Measurements from ENCODE around the gene CASK. TPM values are rescaled to one million over a fixed set of nuclear protein-coding genes. Genes with fewer than 3 reads are reported as not detected.

CASK gene
- total RNA-seq, 2 donors from 2014 or later = 19.7 to 20.4 TPM

GRCh38 chrX:41858161-41858775 is 65.1 kb downstream of the CASK start:
- H3K9me3 ChIP-seq = no peaks in the 10 kb centered on the region
- H3K4me3 ChIP-seq = no peak overlapping the region
- no peaks in the 10 kb centered on the region for H3K4me1 ChIP-seq (replicated peaks)
- no peaks in the 10 kb centered on the region for H3K36me3 ChIP-seq
- H3K27me3 ChIP-seq (replicated peaks; ENCODE audit: insufficient read depth) = no peaks in the 10 kb centered on the region
- DNase-seq (ENCODE audit: low spot score) = no peak
- no peak overlapping the region for H3K27ac ChIP-seq
- intact Hi-C loops (cut with DNase I) = no loop called here
- TF ChIP-seq POLR2AphosphoS5 (IDR thresholded peaks at IDR 0.05) (no peak), POLR2A (IDR thresholded peaks at IDR 0.05) (no peak), CTCF (IDR thresholded peaks at IDR 0.05) (no peak)
- WGBS = 88% methylated on average over 4 of the region's 4 CpGs

- intact Hi-C loops (cut with DNase I) = no loop called here
- H3K4me1 ChIP-seq (replicated peaks) = no peaks in the 10 kb centered on the region
- WGBS = 75% methylated on average over 2 of the region's 2 CpGs
- no peak overlapping the region for H3K4me3 ChIP-seq
- H3K36me3 ChIP-seq = no peaks in the 10 kb centered on the region
- no peak for DNase-seq (ENCODE audit: low spot score)
- no peaks in the 10 kb centered on the region for H3K9me3 ChIP-seq
- TF ChIP-seq CTCF (IDR thresholded peaks at IDR 0.05) (no peak), POLR2A (IDR thresholded peaks at IDR 0.05) (no peak), POLR2AphosphoS5 (IDR thresholded peaks at IDR 0.05) (no peak)
- no peak overlapping the region for H3K27ac ChIP-seq
- no peaks in the 10 kb centered on the region for H3K27me3 ChIP-seq (replicated peaks; ENCODE audit: insufficient read depth)
Measured at GRCh38 chrX:41857670-41858069, 65.7 kb downstream of the CASK start.

- Histone ChIP-seq H3K36me3 (no peaks in the 10 kb centered on the region), H3K4me3 (no peak overlapping the region), H3K27me3 (replicated peaks; ENCODE audit: insufficient read depth) (no peaks in the 10 kb centered on the region), H3K27ac (no peak overlapping the region), H3K9me3 (no peaks in the 10 kb centered on the region), H3K4me1 (replicated peaks) (no peaks in the 10 kb centered on the region)
- WGBS = 94% methylated on average over 2 of the region's 2 CpGs
- DNase-seq (ENCODE audit: low spot score) = no peak
- TF ChIP-seq POLR2AphosphoS5 (IDR thresholded peaks at IDR 0.05) (no peak), POLR2A (IDR thresholded peaks at IDR 0.05) (no peak)
- intact Hi-C loops (cut with DNase I) = no loop called here
Measured at GRCh38 chrX:41846714-41847113, 76.6 kb downstream of the CASK start.

- Histone ChIP-seq H3K4me3 (no peak overlapping the region), H3K36me3 (no peaks in the 10 kb centered on the region), H3K27ac (no peak overlapping the region), H3K27me3 (replicated peaks; ENCODE audit: insufficient read depth) (no peaks in the 10 kb centered on the region), H3K9me3 (no peaks in the 10 kb centered on the region), H3K4me1 (replicated peaks) (no peaks in the 10 kb centered on the region)
- TF ChIP-seq POLR2AphosphoS5 (IDR thresholded peaks at IDR 0.05) (no peak), POLR2A (IDR thresholded peaks at IDR 0.05) (no peak), CTCF (IDR thresholded peaks at IDR 0.05) (no peak)
- intact Hi-C loops (cut with DNase I) = no loop called here
- WGBS = 90% methylated on average over 6 of the region's 6 CpGs
- no peak for DNase-seq (ENCODE audit: low spot score)
Measured at GRCh38 chrX:41837270-41837944, 85.9 kb downstream of the CASK start.

- no peak overlapping the region for H3K4me3 ChIP-seq
- no peaks in the 10 kb centered on the region for H3K27me3 ChIP-seq (replicated peaks; ENCODE audit: insufficient read depth)
- H3K4me1 ChIP-seq (replicated peaks) = no peaks in the 10 kb centered on the region
- no peaks in the 10 kb centered on the region for H3K9me3 ChIP-seq
- 40% methylated on average over 1 of the region's 1 CpG for WGBS
- H3K36me3 ChIP-seq = no peaks in the 10 kb centered on the region
- no peak for DNase-seq (ENCODE audit: low spot score)
- TF ChIP-seq POLR2AphosphoS5 (IDR thresholded peaks at IDR 0.05) (no peak), POLR2A (IDR thresholded peaks at IDR 0.05) (no peak), CTCF (IDR thresholded peaks at IDR 0.05) (no peak)
- no peak overlapping the region for H3K27ac ChIP-seq
- intact Hi-C loops (cut with DNase I) = loop anchor here (10.0 kb wide), 1 partner anchor 86 kb away; no protein-coding TSS in a partner anchor
Measured at GRCh38 chrX:41828826-41829225, 94.5 kb downstream of the CASK start.

All from prostate gland (tissue), 2 donors.